HG03378 (cell line): ENCODE measurements around the gene ZFX.
"Not testable (repeated sequence)": the region's sequence is repeated elsewhere in the genome, so short reads cannot be mapped to it uniquely, and the experiment has no call there.

ENCODE experiments used
- ATAC-seq: cut with Tn5 transposase; IDR thresholded peaks from one replicate; pipeline ENCODE4 v1.9.1; 2021; ENCODE audit warnings: mild to moderate bottlenecking, moderate library complexity; ENCODE audit not compliant: unreplicated experiment

ZFX gene

GRCh38 chrX:24149351-24150050 is at the start of gene ZFX:
TSS of gene ZFX (plus strand) at chrX:24149729. CDS start at chrX:24172743, 23,014 bp downstream.
- peak; percentile 26 for ATAC-seq

- ATAC-seq: no peak
Measured at GRCh38 chrX:24100713-24101112, 48.8 kb upstream of the ZFX start.

DNA sequence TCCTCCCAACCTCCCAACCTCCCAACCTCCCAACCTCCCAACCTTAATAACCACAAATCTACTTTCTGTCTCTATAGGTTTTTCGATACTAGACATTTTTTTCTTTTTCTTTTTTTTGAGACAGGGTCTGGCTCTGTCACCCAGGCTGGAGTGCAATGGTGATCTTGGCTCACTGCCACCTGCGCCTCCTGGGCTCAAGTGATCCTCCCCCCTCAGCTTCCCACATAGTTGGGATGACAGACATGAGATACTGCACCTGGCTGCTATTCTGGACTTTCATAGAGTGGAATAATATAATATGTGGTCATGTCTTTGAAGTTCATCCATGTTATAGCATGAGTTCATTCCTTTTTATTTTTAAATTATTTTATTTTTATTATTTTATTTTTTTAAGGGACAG is 39.5 kb upstream of the ZFX start:
- ATAC-seq: no peak

GRCh38 chrX:24113181-24113580 is 36.3 kb upstream of the ZFX start:
- no peak for ATAC-seq

DNA sequence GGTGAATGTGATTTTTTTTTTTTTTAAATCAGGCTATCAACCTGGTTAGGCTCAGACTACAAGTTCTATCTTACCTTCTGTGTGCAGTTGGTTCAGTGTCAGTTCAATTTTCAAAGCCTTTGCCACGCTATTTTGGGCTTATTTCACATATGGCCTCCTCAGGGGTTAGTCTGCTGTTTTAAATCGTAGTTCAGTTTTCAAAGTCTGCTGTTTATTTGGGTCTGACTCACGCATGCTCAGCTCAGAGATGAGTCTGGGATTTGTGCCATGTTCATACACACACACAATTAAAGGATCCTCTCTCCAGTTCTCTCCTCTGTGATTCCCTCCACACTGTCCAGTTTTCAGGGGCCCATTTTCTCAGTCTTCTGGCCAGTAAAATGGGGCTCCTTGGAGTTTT is 32.3 kb upstream of the ZFX start:
- no peak for ATAC-seq

DNA sequence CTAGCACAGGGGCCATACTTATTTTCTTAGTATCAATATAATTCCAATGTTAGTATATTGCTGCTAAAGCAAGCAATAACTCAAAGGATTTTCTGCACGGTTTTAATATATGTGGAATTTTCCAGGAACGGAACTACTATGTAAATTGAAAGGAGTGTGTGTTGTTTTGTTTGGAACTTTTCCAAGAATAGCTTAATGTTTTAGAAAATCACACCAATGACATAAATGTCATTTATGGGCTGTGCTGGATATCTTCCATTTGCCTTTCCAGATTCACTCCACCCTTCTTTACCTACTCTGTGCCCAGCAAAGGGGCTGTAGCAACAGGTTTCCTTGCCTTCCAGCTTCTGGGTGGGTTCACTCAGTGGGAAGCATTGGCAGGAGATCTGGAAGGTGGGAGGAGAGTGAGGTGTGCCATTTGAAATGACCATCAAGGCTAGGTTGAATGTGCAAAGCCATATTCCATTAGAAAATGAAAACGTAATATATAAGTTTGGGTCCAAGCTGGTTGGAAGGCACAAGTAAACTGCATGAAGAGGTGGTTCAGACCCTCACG is 25.2 kb upstream of the ZFX start:
- ATAC-seq: no peak

DNA sequence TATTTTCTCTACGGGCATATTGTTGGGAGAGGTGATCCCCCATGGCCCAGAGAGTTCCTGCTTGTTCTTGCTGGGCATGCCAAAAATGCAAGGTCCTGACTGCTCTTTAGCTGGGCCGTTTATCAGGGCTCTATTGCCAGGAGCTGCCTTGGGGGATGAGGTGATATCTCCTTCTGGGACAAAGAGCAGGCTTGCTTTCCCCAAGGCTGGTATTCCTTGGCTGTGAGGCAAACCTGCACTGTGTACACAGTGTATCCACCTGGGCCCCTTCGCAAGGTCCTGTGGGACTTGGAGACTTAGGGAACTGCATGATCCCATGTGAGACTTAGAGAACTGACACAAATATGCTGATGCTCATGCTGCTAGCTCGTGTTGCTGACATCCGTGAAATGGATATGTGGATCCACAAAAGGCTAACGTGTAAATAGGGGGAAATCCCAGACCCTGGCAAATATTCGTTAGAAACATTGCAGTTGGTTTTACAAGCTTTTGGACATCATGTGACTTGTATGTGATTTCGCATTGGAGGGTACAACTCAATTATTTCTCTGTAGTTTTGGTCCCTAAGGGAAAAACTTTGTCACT is 24.4 kb upstream of the ZFX start:
- ATAC-seq: no peak

- no peak for ATAC-seq
Measured at GRCh38 chrX:24131476-24131875, 18.1 kb upstream of the ZFX start.

DNA sequence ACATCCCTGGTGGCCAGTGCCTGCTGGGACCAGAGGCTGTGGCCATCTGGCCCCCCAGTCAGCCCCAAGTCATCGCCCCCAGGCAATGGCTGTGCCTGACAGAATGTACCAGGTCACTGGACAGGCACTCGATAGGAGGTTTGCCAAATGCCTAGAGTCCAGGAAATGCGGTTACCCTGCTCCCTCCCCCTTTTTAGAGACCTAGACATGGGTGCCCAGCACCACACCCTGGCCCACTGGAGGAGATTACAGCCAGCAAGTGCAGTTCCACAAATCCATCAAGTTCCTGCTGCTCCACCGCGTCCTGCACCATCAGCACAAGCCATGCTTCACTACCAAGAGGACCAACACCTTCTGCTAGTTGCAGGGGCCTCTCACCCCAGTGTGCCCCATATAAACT is 16.2 kb upstream of the ZFX start:
- ATAC-seq: no peak

GRCh38 chrX:24135768-24136167 is 13.8 kb upstream of the ZFX start:
- not testable (repeated sequence) for ATAC-seq

DNA sequence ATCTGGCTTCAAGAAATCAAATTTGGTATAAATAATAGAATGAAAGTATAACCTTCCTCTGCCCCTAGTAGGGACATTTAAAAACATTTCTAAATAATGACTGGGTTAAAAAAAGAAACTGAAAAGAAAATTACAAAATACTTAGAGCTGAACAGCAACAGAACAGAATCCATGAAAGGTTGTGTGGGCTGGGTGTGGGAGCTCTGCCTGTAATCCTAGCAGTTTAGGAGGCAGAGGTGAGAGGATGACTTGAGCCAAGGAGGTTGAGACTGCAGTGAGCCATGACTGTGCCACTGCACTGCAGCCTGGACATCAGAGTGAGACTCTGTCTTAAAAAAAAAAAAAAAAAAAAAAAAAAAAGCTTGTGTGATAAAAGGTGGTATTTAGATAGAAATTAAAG is 12.3 kb upstream of the ZFX start:
- ATAC-seq: no peak

GRCh38 chrX:24143982-24144381 is 5.5 kb upstream of the ZFX start:
- not testable (repeated sequence) for ATAC-seq

GRCh38 chrX:24144528-24144927 is 5.0 kb upstream of the ZFX start:
- ATAC-seq: no peak

DNA sequence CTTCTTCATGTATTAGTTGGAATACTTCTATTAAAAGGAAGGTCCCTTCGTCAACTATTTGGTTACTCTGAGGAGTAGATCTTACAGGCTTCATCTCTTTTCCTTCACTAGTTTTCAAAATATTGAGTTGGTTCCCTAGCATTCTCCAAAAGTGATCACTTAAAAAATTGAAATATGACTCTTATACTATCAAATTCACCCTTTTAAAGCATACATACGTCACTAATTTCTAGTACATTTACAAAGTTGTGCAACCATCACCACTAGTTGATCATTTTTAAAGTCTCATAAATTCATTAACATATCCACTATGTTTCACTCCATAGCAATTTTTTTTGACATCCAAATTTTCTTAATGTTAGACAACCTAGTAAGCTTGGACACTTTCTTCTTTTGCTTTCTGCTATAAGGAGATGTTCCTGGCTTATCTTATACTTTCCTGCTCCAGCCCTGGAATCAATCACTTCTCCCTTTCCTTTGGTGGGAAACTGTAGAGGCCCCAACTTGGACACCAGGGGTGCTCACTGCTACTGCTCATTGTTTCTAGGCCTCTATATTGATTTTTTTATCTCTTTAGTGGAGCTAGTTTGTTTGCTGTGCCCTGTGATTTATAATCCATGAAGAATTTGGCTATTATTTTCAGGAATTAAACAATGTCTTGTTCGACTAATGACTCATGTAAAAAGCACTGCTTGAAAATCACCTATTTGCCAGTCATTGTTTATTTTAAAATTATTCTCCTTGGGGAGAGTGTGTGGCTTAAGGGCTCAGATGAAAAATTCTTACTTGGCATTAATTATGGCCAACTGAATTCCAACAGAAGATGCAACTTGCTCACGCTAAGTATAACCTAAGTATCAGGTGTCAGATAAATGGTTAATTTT is 4.0 kb upstream of the ZFX start:
- ATAC-seq: no peak

GRCh38 chrX:24146283-24146949 is 3.1 kb upstream of the ZFX start:
- ATAC-seq: no peak

- no peak for ATAC-seq
Measured at GRCh38 chrX:24147165-24147564, 2.4 kb upstream of the ZFX start.

DNA sequence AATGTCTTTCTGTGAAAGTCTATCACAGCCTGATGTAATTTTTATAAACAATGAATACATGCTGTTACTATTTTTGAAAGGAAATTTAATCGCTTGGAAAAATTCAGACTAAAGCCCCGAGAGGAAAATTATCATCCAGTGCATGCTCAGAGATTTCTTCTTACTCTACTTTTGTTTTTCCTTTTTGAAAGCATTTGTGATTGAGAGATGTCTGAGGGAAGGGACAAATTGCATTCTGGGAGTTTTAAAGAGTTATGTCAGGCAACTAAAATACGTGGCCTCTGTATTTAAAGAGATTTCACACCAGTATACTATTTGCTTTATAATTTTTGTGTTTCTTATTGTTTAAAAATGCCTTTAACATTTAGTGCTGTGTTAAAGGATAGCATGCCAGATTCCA is 1.4 kb upstream of the ZFX start:
- no peak for ATAC-seq

- no peak for ATAC-seq
Measured at GRCh38 chrX:24148535-24149350, 786 bp upstream of the ZFX start.

DNA sequence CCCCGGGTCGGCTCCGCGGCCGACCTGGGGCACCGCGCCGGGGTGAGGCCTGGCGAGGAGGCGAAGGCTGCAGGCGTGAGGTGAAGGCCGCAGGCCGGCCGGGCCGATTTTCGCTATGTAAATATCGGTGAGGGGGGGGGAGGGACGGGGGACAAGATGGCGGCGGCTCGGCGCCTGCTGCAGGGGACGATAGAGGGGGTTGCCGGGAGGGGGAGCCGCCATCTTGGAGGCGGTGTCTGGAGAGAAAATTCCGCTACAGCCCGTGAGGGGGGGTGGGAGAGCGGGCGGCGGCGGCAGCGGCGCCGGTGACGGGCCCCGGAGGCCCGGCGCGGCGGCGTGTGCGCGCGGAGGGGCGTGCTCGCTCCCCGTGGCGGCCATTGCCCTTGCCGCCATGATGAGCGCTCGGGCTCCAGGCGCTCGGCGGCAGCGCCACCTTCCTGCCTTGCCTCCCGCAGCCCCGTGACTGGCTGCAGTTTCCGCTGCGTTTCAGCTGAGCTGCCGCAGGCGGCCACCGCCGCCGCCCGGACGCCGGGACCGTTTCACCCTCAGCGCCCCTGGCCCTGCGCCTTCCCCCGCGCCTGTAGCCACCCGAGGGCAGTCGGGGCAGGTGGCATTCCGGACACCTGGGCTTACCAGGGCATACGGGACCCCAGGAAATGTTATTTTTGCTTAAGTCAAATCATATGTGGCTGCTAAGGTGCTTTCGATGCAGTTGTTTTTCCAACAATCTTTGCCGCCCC is 692 bp downstream of the ZFX start:
- ATAC-seq: peak; percentile 68

GRCh38 chrX:24150898-24151297 is 1.4 kb downstream of the ZFX start:
- no peak for ATAC-seq
